GM12874 (cell line): ENCODE data around the gene SOS1.

Experiments used
- CTCF ChIP-seq: IDR thresholded peaks from 2 replicates; pipeline ENCODE4 v1.5.1; 2011; ENCODE audit warnings: low read depth, mild to moderate bottlenecking, control low read depth, low read length, moderate library complexity; ENCODE audit not compliant: insufficient read depth

Gene SOS1

GRCh38 chr2:39033980-39034379 lies 86.9 kb downstream of the SOS1 start:
- no peak for TF ChIP-seq CTCF

- no peak for TF ChIP-seq CTCF
Observed at GRCh38 chr2:39027421-39027820, 93.4 kb downstream of the SOS1 start.

- no peak for TF ChIP-seq CTCF
Observed at GRCh38 chr2:39024833-39025232, 96.0 kb downstream of the SOS1 start.

DNA sequence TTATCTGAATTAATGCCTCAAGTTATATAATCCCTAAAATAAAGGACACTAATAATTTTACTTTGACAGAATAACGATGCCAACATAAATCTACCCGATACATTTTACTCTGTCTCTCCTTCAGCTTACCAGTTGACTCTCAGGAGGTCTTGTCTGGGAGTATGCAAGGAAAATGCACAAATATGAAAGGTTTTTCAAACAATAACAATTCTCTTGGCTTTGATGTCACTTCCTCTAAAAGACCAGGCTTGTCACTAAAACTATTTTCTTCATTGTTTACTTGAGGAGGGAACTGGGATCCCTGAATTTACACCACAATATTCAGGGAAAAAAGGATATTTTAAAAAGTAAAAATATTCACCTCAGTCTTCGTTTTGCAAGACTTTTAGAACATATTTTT lies 97.2 kb downstream of the SOS1 start:
- no peak for TF ChIP-seq CTCF

GRCh38 chr2:39022642-39023235 lies 98.1 kb downstream of the SOS1 start:
- TF ChIP-seq CTCF = no peak

DNA sequence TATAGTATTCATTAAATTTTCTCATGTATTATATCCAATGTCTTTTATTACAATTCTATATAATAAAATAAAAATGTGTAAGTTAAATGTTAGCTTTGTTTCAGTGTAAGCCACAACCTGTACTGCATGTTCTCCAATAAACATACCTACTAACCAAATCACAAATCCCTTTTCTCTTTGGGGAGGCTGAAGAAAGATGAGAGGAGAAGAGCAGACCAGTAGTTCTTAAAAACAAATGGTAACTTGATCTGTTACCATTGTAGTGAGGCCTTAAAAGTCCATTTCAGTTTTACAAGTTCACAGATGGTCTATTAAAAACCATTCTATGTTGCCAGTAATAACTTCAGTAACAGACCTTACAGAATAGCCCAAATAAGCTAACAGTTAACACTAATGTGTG lies 100.5 kb downstream of the SOS1 start:
- TF ChIP-seq CTCF = no peak

DNA sequence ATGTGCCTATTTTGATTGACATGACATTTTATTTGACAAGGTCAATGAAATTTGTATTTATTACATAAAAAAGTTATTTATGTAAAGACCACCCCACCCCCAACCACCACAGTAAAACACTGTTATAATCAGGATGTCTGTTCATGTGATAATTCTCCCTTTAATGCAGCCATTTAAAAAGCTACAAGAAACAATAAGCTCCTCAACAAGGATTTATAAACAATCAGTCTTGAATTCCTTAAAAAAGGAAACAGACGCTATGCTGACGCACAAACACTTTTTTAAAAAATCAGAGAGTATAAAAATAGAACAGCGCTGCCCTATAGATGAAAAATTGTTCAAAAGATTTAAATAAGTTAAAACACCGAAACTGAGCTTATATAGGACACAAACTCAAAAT lies 102.2 kb downstream of the SOS1 start:
- TF ChIP-seq CTCF = no peak

DNA sequence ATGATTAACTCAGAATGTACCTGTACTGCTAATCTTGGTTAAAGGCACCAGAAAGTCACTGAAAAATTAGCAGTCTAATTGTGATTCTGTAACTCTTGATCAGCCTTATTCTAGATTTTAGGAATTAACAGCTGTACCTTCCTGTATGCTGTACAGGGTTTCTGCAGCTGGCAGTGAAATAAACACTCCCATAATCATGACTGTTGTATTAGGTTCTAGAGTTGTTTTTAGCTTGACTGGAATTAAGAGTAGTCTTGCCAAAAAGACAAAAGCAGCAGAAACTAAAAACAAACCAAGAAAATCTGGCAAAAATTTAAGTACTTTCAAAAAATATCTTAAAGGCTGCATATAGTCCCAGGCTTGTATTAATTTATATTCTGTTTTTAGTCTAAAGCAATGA lies 103.5 kb downstream of the SOS1 start:
- TF ChIP-seq CTCF = no peak
